WTC11 (cell line): ENCODE results near the gene RIMBP2.

ENCODE experiments used
- CTCF ChIP-seq: fragments of 200-600 bp; IDR thresholded peaks from 2 replicates; pipeline ENCODE4 v1.8.0; 2022; ENCODE audit warnings: antibody characterized with exemption
- IRF2 ChIP-seq: sonication (generic); formaldehyde crosslinking; IDR thresholded peaks from 2 replicates; pipeline ENCODE4 v1.8.0; 2022; ENCODE audit warnings: low read depth, missing genetic modification reagents, borderline replicate concordance
- NFE2L1 ChIP-seq: sonication (generic); formaldehyde crosslinking; IDR thresholded peaks from 2 replicates; pipeline ENCODE4 v1.8.1; 2023; ENCODE audit warnings: missing genetic modification reagents

DNA sequence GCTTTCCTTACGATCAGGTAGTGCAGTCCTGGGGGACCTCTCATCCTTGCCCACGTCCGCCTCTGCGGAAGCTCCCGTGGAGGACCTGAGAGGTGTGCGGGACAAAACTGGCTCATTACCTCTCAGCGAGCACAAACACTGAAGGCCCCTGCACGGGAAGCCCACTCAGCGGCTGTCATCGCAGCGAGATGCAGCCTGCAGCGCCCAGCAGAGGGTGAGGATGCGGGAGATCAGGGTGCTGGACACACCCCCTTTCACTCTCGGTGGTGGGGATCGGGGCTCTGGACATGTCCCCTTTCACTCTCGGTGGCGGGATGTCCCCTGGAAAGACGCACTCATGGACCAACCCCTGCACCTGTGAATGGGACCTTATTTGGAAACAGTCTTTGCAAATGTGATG, 266.8 kb downstream of the RIMBP2 start:
- TF ChIP-seq NFE2L1 (CRISPR knock-in tag) (no peak), CTCF (no peak), IRF2 (no peak)
